K562 (cell line): Measurements from ENCODE around the gene BHLHE23. TPM values are rescaled to one million over a fixed set of nuclear protein-coding genes. Genes with fewer than 3 reads are reported as not detected.

ENCODE experiments used
- ATAC-seq: fragments of 200-7000 bp; cut with Tn5 transposase; 3 replicates; pipeline ENCODE4 v1.9.1; 2020; ENCODE audit warnings: moderate library complexity
- BruUV-seq: library from RNA; stranded (reverse); fragments of 400-500 nt; replicated peaks from 2 replicates; lab custom pipeline; 2021; lab: Mats Ljungman, UMichigan
- CTCF ChIA-PET: fragments of 300-600 bp; formaldehyde crosslinking; extraction: SDS; loops from one replicate; lab custom pipeline; 2021; ENCODE audit warnings: low intra/inter-chr PET ratio; lab: Yijun Ruan, JAX
- POLR2A ChIA-PET: fragments of 300-600, 350-650 bp; sonication (Branson Sonifier 250); formaldehyde crosslinking; extraction: SDS; loops from one replicate; lab custom pipeline; 2021; ENCODE audit warnings: antibody characterized with exemption, inconsistent platforms; lab: Yijun Ruan, JAX
- DNase-seq, 4 experiments: peaks; one replicate each; pipeline versions ENCODE4 v3.0.0 to v3.0.0-alpha.2; 2011 to 2018; ENCODE audit warnings: low spot score in 3 of 4, mixed read lengths in 3 of 4; ENCODE audit errors: extremely low read depth in 1 of 4
- FAIRE-seq: peaks from 2 replicates; lab custom pipeline; 2011; peaks lifted over from hg19 to GRCh38; lab: Jason Lieb, UNC
- H2AFZ ChIP-seq: 2 replicates; pipeline ENCODE4 v1.6.0; 2011; ENCODE audit warnings: low read depth, low read length, control low read depth, inconsistent platforms
- H3K27ac ChIP-seq: fragments of 200-600 bp; 3 replicates; pipeline ENCODE4 v1.8.0; 2011; ENCODE audit warnings: low read depth, mild to moderate bottlenecking, control low read depth, inconsistent platforms, low read length, moderate library complexity, mixed read lengths; ENCODE audit errors: extremely low read depth
- H3K27me3 ChIP-seq, 2 experiments: fragments of 300-600 bp in 1 of 2; 2 replicates in 1 of 2; 3 replicates in 1 of 2; pipeline versions ENCODE4 v1.6.0 to v1.8.0; 2011; ENCODE audit warnings: inconsistent platforms in 2 of 2, low read length in 2 of 2, mild to moderate bottlenecking in 1 of 2, mixed read lengths in 1 of 2, moderate library complexity in 1 of 2; ENCODE audit not compliant: control insufficient read depth in 2 of 2, insufficient read depth in 2 of 2
- H3K36me3 ChIP-seq: fragments of 300-600 bp; 3 replicates; pipeline ENCODE4 v1.8.0; 2011; ENCODE audit warnings: mild to moderate bottlenecking, low read length, inconsistent platforms; ENCODE audit not compliant: control insufficient read depth, insufficient read depth
- H3K4me1 ChIP-seq, 2 experiments: fragments of 200-600 bp in 1 of 2; replicated peaks in 1 of 2; 2 replicates in 1 of 2; 3 replicates in 1 of 2; pipeline versions ENCODE4 v1.5.1 to v1.8.0; 2011; ENCODE audit warnings: inconsistent platforms in 2 of 2, low read length in 2 of 2, mild to moderate bottlenecking in 1 of 2, mixed read lengths in 1 of 2, moderate library complexity in 1 of 2; ENCODE audit not compliant: control insufficient read depth in 2 of 2, insufficient read depth in 2 of 2
- H3K4me2 ChIP-seq: 2 replicates; pipeline ENCODE4 v1.6.1; 2011; ENCODE audit warnings: low read length, control low read depth, inconsistent platforms, mixed read lengths; ENCODE audit not compliant: insufficient read depth
- H3K4me3 ChIP-seq: fragments of 200-600 bp; sonication (generic), shearing (Covaris generic); 2 replicates; pipeline ENCODE4 v1.5.1; 2016; ENCODE audit warnings: control low read depth, inconsistent platforms
- H3K79me2 ChIP-seq: fragments of 200-600 bp; 3 replicates; pipeline ENCODE4 v1.8.0; 2011; ENCODE audit warnings: low read length, inconsistent platforms; ENCODE audit not compliant: control insufficient read depth, insufficient read depth
- H3K9ac ChIP-seq, 2 experiments: 2 replicates each; pipeline versions ENCODE4 v1.6.0 to v1.6.1; 2011; ENCODE audit warnings: low read depth in 2 of 2, low read length in 2 of 2, control low read depth in 1 of 2, inconsistent platforms in 1 of 2, mild to moderate bottlenecking in 1 of 2, mixed read lengths in 1 of 2; ENCODE audit not compliant: insufficient read depth in 1 of 2
- H3K9me1 ChIP-seq: one replicate; pipeline ENCODE4 v1.6.0; 2011; ENCODE audit warnings: inconsistent platforms, mild to moderate bottlenecking, low read length, moderate library complexity; ENCODE audit not compliant: control insufficient read depth, insufficient read depth
- H3K9me3 ChIP-seq: replicated peaks from 2 replicates; pipeline ENCODE4 v1.5.1; 2011; ENCODE audit warnings: low read depth, low read length, inconsistent platforms; ENCODE audit not compliant: control insufficient read depth, insufficient read depth
- H4K20me1 ChIP-seq: replicated peaks from 2 replicates; pipeline ENCODE4 v1.6.1; 2011; ENCODE audit warnings: low read length, inconsistent platforms, mixed read lengths; ENCODE audit not compliant: control insufficient read depth, insufficient read depth
- HMG20A ChIP-seq: fragments of 450-650 bp; formaldehyde crosslinking; conservative IDR thresholded peaks from 2 replicates; pipeline ENCODE4 v1.4.0; 2020; ENCODE audit warnings: mild to moderate bottlenecking, mixed read lengths
- HNRNPUL1 ChIP-seq: fragments of 200-400 bp; formaldehyde crosslinking; IDR thresholded peaks from 2 replicates; pipeline ENCODE4 v1.6.1; 2017; ENCODE audit warnings: low read length
- LEF1 ChIP-seq: fragments of 450-650 bp; IDR thresholded peaks from 2 replicates; pipeline ENCODE4 v1.6.1; 2016; ENCODE audit warnings: mild to moderate bottlenecking
- MIER1 ChIP-seq: fragments of 450-650 bp; IDR thresholded peaks from 2 replicates; pipeline ENCODE4 v1.6.1; 2016; ENCODE audit warnings: antibody characterized with exemption, mild to moderate bottlenecking, low read depth
- NR2C2 ChIP-seq, 2 experiments: fragments of 200-800 bp in 1 of 2; sonication (Bioruptor generic) in 1 of 2; sonication (generic) in 1 of 2; formaldehyde crosslinking in 1 of 2; IDR thresholded peaks; 2 replicates each; pipeline versions ENCODE4 v1.6.1 to v1.8.0; 2016 to 2022; ENCODE audit warnings: mild to moderate bottlenecking in 1 of 2, missing compliant biosample characterization in 1 of 2, missing genetic modification characterization in 1 of 2, missing genetic modification reagents in 1 of 2
- RBM15 ChIP-seq: fragments of 200-400 bp; formaldehyde crosslinking; IDR thresholded peaks from 2 replicates; pipeline ENCODE4 v1.6.1; 2018; ENCODE audit warnings: mild to moderate bottlenecking, low read length, moderate library complexity; ENCODE audit not compliant: insufficient read depth
- SIN3B ChIP-seq: fragments of 450-650 bp; IDR thresholded peaks from 2 replicates; pipeline ENCODE4 v1.6.1; 2017; ENCODE audit warnings: low read depth, mild to moderate bottlenecking, moderate library complexity
- SP2 ChIP-seq: IDR thresholded peaks from 2 replicates; pipeline ENCODE4 v1.6.1; 2011; ENCODE audit warnings: mild to moderate bottlenecking, low read depth, low read length, moderate library complexity; ENCODE audit not compliant: poor library complexity, severe bottlenecking; ENCODE audit errors: extremely low read depth
- TBP ChIP-seq: optimal IDR thresholded peaks from 2 replicates; pipeline ENCODE3; 2011; ENCODE audit warnings: low read depth, low read length, improper control_type of control experiment
- WGBS: fragments of 100-300 bp; shearing (Covaris generic); methylation state at CpG from one replicate; pipeline ENCODE4 v1.1.6; 2016; ENCODE audit warnings: low coverage, mixed read lengths; ENCODE audit not compliant: insufficient coverage; ENCODE audit errors: missing lambda C conversion rate; 5-methylcytosine and 5-hydroxymethylcytosine counted together
- in situ Hi-C: fragments of 300-500 bp; cut with MboI; formaldehyde crosslinking; loops from 4 replicates; pipeline ENCODE4 v1.15.0; 2018; ENCODE audit warnings: inconsistent platforms, mixed read lengths
- intact Hi-C: fragments of 100-400 bp; cut with micrococcal nuclease; formaldehyde crosslinking; loops from 2 replicates; pipeline ENCODE4 v1.14.2; 2022
- polyA plus RNA-seq, 8 experiments: library from polyadenylated mRNA; depleted of rRNA in 4 of 8; stranded (reverse) in 5 of 8; unstranded in 3 of 8; fragments of >200 nt; fragmentation: Nextera tagmentation in 2 of 8; fragmentation: Illumina TruSeq in 1 of 8; extraction: Ambion mirVana in 2 of 8; extraction: Trizol in 1 of 8; gene quantifications; 2 replicates each; pipeline versions ENCODE4 v1.2.1 to v1.2.3, GENCODE V29; 2011 to 2014; ENCODE audit warnings: inconsistent platforms in 1 of 8, missing spikeins in 1 of 8
- total RNA-seq, 7 experiments: library from RNA; depleted of rRNA in 6 of 7; stranded (reverse); fragments of >200 nt in 6 of 7; fragmentation: Illumina TruSeq in 2 of 7; extraction: Trizol in 2 of 7; gene quantifications; 2 replicates each; pipeline versions ENCODE4 v1.2.1 to v1.2.3, GENCODE V29; 2011 to 2021; ENCODE audit warnings: low replicate concordance in 1 of 7
- TF ChIP-seq, protein P1 (sequence below): fragments of 250-450 bp; sonication (Bioruptor Pico); IDR thresholded peaks from 2 replicates; pipeline ENCODE4 v1.8.0; 2021; ENCODE audit warnings: borderline replicate concordance, mild to moderate bottlenecking, moderate library complexity; ENCODE audit not compliant: poor library complexity, severe bottlenecking
- TF ChIP-seq, protein P2 (sequence below): IDR thresholded peaks from 2 replicates; pipeline ENCODE4 v1.6.1; 2014; ENCODE audit warnings: antibody characterized with exemption

Gene BHLHE23
- total and polyA plus RNA-seq, 9 of the 15 experiments (the other 6 are each of a cell fraction or from before 2014, with no cell fraction given), result not detected

DNA sequence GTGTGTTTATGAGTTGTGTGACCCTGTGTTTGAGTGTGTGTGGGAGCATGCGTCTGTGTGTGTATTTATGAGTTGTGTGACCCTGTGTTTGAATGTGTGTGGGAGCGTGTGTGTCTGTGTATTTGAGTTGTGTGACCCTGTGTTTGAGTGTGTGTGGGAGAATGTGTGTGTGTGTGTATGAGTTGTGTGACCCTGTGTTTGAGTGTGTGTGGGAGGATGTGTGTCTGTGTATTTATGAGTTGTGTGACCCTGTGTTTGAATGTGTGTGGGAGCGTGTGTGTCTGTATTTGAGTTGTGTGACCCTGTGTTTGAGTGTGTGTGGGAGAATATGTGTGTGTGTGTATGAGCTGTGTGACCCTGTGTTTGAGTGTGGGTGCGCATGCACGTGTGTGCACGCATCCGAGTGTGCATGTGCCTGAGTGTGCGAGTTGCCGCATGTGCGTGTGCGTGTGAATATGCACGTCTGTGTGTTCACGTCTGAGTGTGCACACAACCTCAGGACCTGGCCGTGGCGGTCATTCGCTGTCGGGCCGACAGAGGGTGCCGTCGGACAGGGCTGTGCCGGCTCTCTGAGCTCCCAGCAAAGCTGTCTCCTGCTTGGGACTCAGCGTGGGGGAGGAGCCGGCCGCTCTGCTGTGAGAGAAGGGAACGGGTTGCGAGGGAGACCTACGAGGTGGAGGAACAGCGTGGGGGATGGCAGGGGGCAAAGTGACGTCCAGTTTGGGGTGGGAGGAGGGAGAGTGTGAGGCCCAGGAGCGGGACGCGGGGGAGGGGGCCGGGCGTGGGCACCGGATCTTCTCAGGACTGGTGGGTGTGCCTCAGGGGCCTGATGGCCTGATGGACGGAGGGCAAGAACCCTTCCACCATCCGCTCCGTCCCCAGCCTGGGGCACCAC, 34.6 kb downstream of the BHLHE23 start (continued):
- TF ChIP-seq NR2C2 (CRISPR knock-in tag; IDR thresholded peaks at IDR 0.05) (no peak), NR2C2 (tag; IDR thresholded peaks at IDR 0.05) (no peak), TBP (no peak)
- TF ChIP-seq, protein P1, sequence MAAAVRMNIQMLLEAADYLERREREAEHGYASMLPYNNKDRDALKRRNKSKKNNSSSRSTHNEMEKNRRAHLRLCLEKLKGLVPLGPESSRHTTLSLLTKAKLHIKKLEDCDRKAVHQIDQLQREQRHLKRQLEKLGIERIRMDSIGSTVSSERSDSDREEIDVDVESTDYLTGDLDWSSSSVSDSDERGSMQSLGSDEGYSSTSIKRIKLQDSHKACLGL (CRISPR knock-in tag), result no peak

DNA sequence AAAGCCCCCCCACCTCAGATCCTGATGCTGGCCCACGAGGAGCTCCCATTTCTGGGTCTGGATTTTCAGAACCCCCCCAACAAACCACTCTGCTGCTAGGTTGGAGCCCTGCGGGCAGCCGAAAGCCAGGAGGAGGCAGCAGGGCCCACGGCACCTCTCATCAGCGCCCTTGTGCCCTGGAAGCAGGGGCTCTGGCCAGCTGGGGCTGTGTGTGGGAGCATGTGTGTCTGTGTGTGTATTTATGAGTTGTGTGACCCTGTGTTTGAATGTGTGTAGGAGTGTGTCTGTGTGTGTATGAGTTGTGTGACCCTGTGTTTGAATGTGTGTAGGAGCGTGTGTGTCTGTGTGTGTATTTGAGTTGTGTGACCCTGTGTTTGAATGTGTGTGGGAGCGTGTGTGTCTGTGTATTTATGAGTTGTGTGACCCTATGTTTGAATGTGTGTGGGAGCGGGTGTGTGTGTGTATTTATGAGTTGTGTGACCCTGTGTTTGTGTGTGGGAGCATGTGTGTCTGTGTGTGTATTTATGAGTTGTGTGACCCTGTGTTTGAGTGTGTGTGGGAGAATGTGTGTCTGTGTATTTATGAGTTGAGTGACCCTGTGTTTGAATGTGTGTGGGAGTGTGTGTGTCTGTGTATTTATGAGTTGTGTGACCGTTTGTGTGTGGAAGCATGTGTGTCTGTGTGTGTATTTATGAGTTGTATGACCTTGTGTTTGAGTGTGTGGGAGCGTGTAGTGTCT, 35.4 kb downstream of the BHLHE23 start:
- ATAC-seq, result no peak
- POLR2A ChIA-PET, result interaction anchor here (0.6 to 1.0 kb wide), 4 partner anchors 9 to 46 kb away, joined by 3 to 5 read pairs (median 4); no protein-coding TSS in a partner anchor
- peaks cover 27 to 94% of the 10 kb centered on the region in 2 experiments for H3K27me3 ChIP-seq
- TF ChIP-seq RBM15, result no peak
- TF ChIP-seq, protein P2, sequence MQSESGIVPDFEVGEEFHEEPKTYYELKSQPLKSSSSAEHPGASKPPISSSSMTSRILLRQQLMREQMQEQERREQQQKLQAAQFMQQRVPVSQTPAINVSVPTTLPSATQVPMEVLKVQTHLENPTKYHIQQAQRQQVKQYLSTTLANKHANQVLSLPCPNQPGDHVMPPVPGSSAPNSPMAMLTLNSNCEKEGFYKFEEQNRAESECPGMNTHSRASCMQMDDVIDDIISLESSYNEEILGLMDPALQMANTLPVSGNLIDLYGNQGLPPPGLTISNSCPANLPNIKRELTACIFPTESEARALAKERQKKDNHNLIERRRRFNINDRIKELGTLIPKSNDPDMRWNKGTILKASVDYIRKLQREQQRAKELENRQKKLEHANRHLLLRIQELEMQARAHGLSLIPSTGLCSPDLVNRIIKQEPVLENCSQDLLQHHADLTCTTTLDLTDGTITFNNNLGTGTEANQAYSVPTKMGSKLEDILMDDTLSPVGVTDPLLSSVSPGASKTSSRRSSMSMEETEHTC, result no peak
- no peak for TF ChIP-seq LEF1
- TF ChIP-seq SP2, result no peak
- TF ChIP-seq SIN3B, result no peak
- TF ChIP-seq HNRNPUL1, result no peak
- TF ChIP-seq MIER1, result no peak
- no peak for TF ChIP-seq HMG20A (CRISPR knock-in tag)

More for the DNA sequence above, 35.4 kb downstream of the BHLHE23 start:
- no peak for DNase-seq
- FAIRE-seq, result peak; percentile 84
- CTCF ChIA-PET, result interaction anchor here (0.6 to 1.5 kb wide), 2 partner anchors 36 to 37 kb away, joined by 3 to 16 read pairs; no protein-coding TSS in a partner anchor
- Histone ChIP-seq H3K27ac (no peak overlapping the region), H2AFZ (no peak overlapping the region), H3K4me3 (no peak overlapping the region), H4K20me1 (no peaks in the 10 kb centered on the region; the same call in 1 of the 2 replicates), H3K9me1 (no peaks in the 10 kb centered on the region), H3K9ac (no peak overlapping the region), H3K9me3 (no peaks in the 10 kb centered on the region), H3K4me2 (no peak overlapping the region), H3K4me1 (peaks cover 0 to 41% of the 10 kb centered on the region in 2 experiments; a peak in 3 of 5 replicates), H3K79me2 (no peaks in the 10 kb centered on the region), H3K36me3 (no peaks in the 10 kb centered on the region)
- in situ Hi-C loops, result no loop called here
- WGBS, result 25% methylated on average over 10 of the region's 10 CpGs
- intact Hi-C loops, result no loop called here
- no TSS peak for BruUV-seq
